Activated CD8-positive, alpha-beta memory T cell treated with anti-CD3 and anti-CD28 coated beads, Interleukin-2, amount 50 U/mL, for 1 hour (primary cell): Measurements from ENCODE around the gene ENTPD8.
"Not testable (repeated sequence)": the region's sequence is repeated elsewhere in the genome, so short reads cannot be mapped to it uniquely, and the experiment has no call there.

Source experiments
- DNase-seq: peaks from one replicate; pipeline ENCODE4 v3.0.0-alpha.2; 2020; ENCODE audit errors: extremely low read depth

ENTPD8 gene

GRCh38 chr9:137394866-137395665, 46.1 kb downstream of the ENTPD8 start:
- no peak for DNase-seq

- no peak for DNase-seq
Observed at GRCh38 chr9:137393176-137394150, 47.7 kb downstream of the ENTPD8 start.

- DNase-seq = no peak
Observed at GRCh38 chr9:137392232-137393007, 48.7 kb downstream of the ENTPD8 start.

GRCh38 chr9:137391411-137391754, 49.8 kb downstream of the ENTPD8 start:
- no peak for DNase-seq

- DNase-seq = no peak
Observed at GRCh38 chr9:137390553-137391410, 50.4 kb downstream of the ENTPD8 start.

- no peak for DNase-seq
Observed at GRCh38 chr9:137389428-137389746, 51.8 kb downstream of the ENTPD8 start.

- DNase-seq = no peak
Observed at GRCh38 chr9:137388589-137389427, 52.3 kb downstream of the ENTPD8 start.

GRCh38 chr9:137387891-137388560, 53.1 kb downstream of the ENTPD8 start:
- no peak for DNase-seq

- DNase-seq = no peak
Observed at GRCh38 chr9:137387114-137387890, 53.9 kb downstream of the ENTPD8 start.

- not testable (repeated sequence) for DNase-seq
Observed at GRCh38 chr9:137386507-137387113, 54.5 kb downstream of the ENTPD8 start.

- DNase-seq = no peak
Observed at GRCh38 chr9:137385061-137385655, 56.0 kb downstream of the ENTPD8 start.
